Measurements from ENCODE around the gene PVALEF. TPM values are rescaled to one million over a fixed set of nuclear protein-coding genes. Genes with fewer than 3 reads are reported as not detected.

Gene PVALEF
- total RNA-seq, 3 donors from 2014 or later: not detected

GRCh38 chr17:81189016-81189415 lies 23.7 kb downstream of the PVALEF start:
- H3K4me1 ChIP-seq (ENCODE audit: low read depth): no peaks in the 10 kb centered on the region
- no peak for DNase-seq
- no peak for ATAC-seq
- H3K9me3 ChIP-seq: no peaks in the 10 kb centered on the region
- H3K4me3 ChIP-seq: no peak overlapping the region
- intact Hi-C loops (cut with DNase I, micrococcal nuclease): no loop called here
- TF ChIP-seq CTCF (IDR thresholded peaks at IDR 0.05): no peak
- H3K36me3 ChIP-seq (ENCODE audit: low read depth): no peaks in the 10 kb centered on the region

GRCh38 chr17:81189670-81190530 lies 24.6 kb downstream of the PVALEF start:
- intact Hi-C loops (cut with DNase I, micrococcal nuclease): no loop called here
- H3K4me1 ChIP-seq (ENCODE audit: low read depth): no peaks in the 10 kb centered on the region
- no peak overlapping the region for H3K4me3 ChIP-seq
- DNase-seq (no peak), ATAC-seq (peak; percentile 8)
- H3K9me3 ChIP-seq: no peaks in the 10 kb centered on the region
- no peak for TF ChIP-seq CTCF (IDR thresholded peaks at IDR 0.05)
- H3K36me3 ChIP-seq (ENCODE audit: low read depth): no peaks in the 10 kb centered on the region

GRCh38 chr17:81190591-81190990 lies 25.3 kb downstream of the PVALEF start:
- DNase-seq (no peak), ATAC-seq (no peak)
- TF ChIP-seq CTCF (IDR thresholded peaks at IDR 0.05): no peak
- intact Hi-C loops (cut with DNase I, micrococcal nuclease): no loop called here
- Histone ChIP-seq H3K4me3 (no peak overlapping the region), H3K4me1 (ENCODE audit: low read depth) (no peaks in the 10 kb centered on the region), H3K36me3 (ENCODE audit: low read depth) (no peaks in the 10 kb centered on the region), H3K9me3 (no peaks in the 10 kb centered on the region)

GRCh38 chr17:81191116-81191515 lies 25.8 kb downstream of the PVALEF start:
- H3K4me1 ChIP-seq (ENCODE audit: low read depth): no peaks in the 10 kb centered on the region
- no peak for DNase-seq
- no peak for TF ChIP-seq CTCF (IDR thresholded peaks at IDR 0.05)
- no peak overlapping the region for H3K4me3 ChIP-seq
- intact Hi-C loops (cut with DNase I, micrococcal nuclease): no loop called here
- H3K36me3 ChIP-seq (ENCODE audit: low read depth): no peaks in the 10 kb centered on the region
- H3K9me3 ChIP-seq: no peaks in the 10 kb centered on the region
- no peak for ATAC-seq

- Histone ChIP-seq H3K4me3 (no peak overlapping the region), H3K4me1 (ENCODE audit: low read depth) (no peaks in the 10 kb centered on the region), H3K9me3 (no peaks in the 10 kb centered on the region), H3K36me3 (ENCODE audit: low read depth) (no peaks in the 10 kb centered on the region)
- ATAC-seq: no peak
- no peak for DNase-seq
- TF ChIP-seq CTCF (IDR thresholded peaks at IDR 0.05): no peak
- intact Hi-C loops (cut with DNase I, micrococcal nuclease): no loop called here
These were observed 26.3 kb downstream of the PVALEF start for GRCh38 chr17:81191646-81192045.
